Hepatocyte (in vitro differentiated cells): Measurements from ENCODE around the gene HIBCH. TPM values are rescaled to one million over a fixed set of nuclear protein-coding genes. Genes with fewer than 3 reads are reported as not detected.

Experiments
- DNase-seq: peaks from one replicate; pipeline ENCODE4 v3.0.0-alpha.2; 2016; ENCODE audit warnings: low spot score
- H2AFZ ChIP-seq: fragments of 200-600 bp; sonication (generic); 2 replicates; pipeline ENCODE4 v1.6.0; 2016; ENCODE audit warnings: antibody characterized with exemption, mild to moderate bottlenecking
- H3K27ac ChIP-seq: fragments of 200-600 bp; sonication (generic); 2 replicates; pipeline ENCODE4 v1.5.1; 2016; ENCODE audit warnings: mild to moderate bottlenecking
- H3K27me3 ChIP-seq: fragments of 200-600 bp; sonication (generic); 2 replicates; pipeline ENCODE4 v1.6.1; 2016
- H3K36me3 ChIP-seq: fragments of 200-600 bp; sonication (generic); replicated peaks from 2 replicates; pipeline ENCODE4 v1.5.1; 2016; ENCODE audit warnings: low read depth; ENCODE audit not compliant: insufficient read depth
- H3K4me1 ChIP-seq: fragments of 200-600 bp; sonication (generic); 2 replicates; pipeline ENCODE4 v1.5.1; 2016; ENCODE audit warnings: mild to moderate bottlenecking, moderate library complexity; ENCODE audit not compliant: insufficient read depth
- H3K4me2 ChIP-seq: fragments of 200-600 bp; sonication (generic); 2 replicates; pipeline ENCODE4 v1.6.0; 2016
- H3K4me3 ChIP-seq: fragments of 200-600 bp; sonication (generic); 2 replicates; pipeline ENCODE4 v1.5.1; 2016; ENCODE audit warnings: mild to moderate bottlenecking
- H3K79me2 ChIP-seq: fragments of 200-600 bp; sonication (generic); 2 replicates; pipeline ENCODE4 v1.6.0; 2017; ENCODE audit warnings: mild to moderate bottlenecking
- H3K9me2 ChIP-seq: fragments of 200-600 bp; sonication (generic); replicated peaks from 2 replicates; pipeline ENCODE4 v1.6.0; 2017; ENCODE audit warnings: mild to moderate bottlenecking; ENCODE audit not compliant: insufficient read depth
- H3K9me3 ChIP-seq: fragments of 200-600 bp; sonication (generic); 2 replicates; pipeline ENCODE4 v1.5.1; 2016; ENCODE audit warnings: low read depth, mild to moderate bottlenecking
- H4K20me1 ChIP-seq: fragments of 200-600 bp; sonication (generic); 2 replicates; pipeline ENCODE4 v1.6.0; 2016; ENCODE audit warnings: mild to moderate bottlenecking; ENCODE audit not compliant: insufficient read depth, poor library complexity, severe bottlenecking
- CTCF ChIP-seq: fragments of 200-600 bp; sonication (generic); IDR thresholded peaks from 2 replicates; pipeline ENCODE4 v1.5.1; 2016; ENCODE audit warnings: antibody characterized with exemption, mild to moderate bottlenecking; ENCODE audit not compliant: poor library complexity
- EZH2 ChIP-seq: fragments of 200-600 bp; sonication (generic); IDR thresholded peaks from 2 replicates; pipeline ENCODE4 v1.6.1; 2016; ENCODE audit warnings: antibody characterized with exemption, mild to moderate bottlenecking, borderline replicate concordance
- EZH2phosphoT487 ChIP-seq: fragments of 200-600 bp; sonication (generic); IDR thresholded peaks from one replicate; pipeline ENCODE4 v1.6.1; 2018; ENCODE audit warnings: antibody characterized with exemption, mild to moderate bottlenecking, low read depth, moderate library complexity; ENCODE audit not compliant: unreplicated experiment, severe bottlenecking
- WGBS: methylation state at CpG from one replicate; pipeline ENCODE4 v1.1.6; 2016; ENCODE audit warnings: low lambda C conversion rate; ENCODE audit errors: missing lambda C conversion rate; 5-methylcytosine and 5-hydroxymethylcytosine counted together
- polyA plus RNA-seq: library from polyadenylated mRNA; unstranded; fragments of >200 nt; fragmentation: Nextera tagmentation; extraction: Ambion mirVana; gene quantifications from 2 replicates; pipeline ENCODE4 v1.2.1, GENCODE V29; 2016
- total RNA-seq: library from RNA; depleted of rRNA; stranded (reverse); fragments of >200 nt; gene quantifications from 2 replicates; pipeline ENCODE4 v1.2.3, GENCODE V29; 2014

Gene HIBCH
- total and polyA plus RNA-seq, 2 experiments from 2014 or later = 30.9 to 57.0 TPM

GRCh38 chr2:190165491-190165890 is 154.1 kb downstream of the HIBCH start:
- DNase-seq = no peak
- no peak overlapping the region for H3K4me3 ChIP-seq
- no peaks in the 10 kb centered on the region for H3K27me3 ChIP-seq
- H3K4me2 ChIP-seq = no peak overlapping the region
- no peaks in the 10 kb centered on the region for H4K20me1 ChIP-seq
- H3K9me3 ChIP-seq = no peaks in the 10 kb centered on the region
- no peaks in the 10 kb centered on the region for H3K79me2 ChIP-seq
- TF ChIP-seq EZH2phosphoT487 (no peak), CTCF (no peak), EZH2 (no peak)
- no peaks in the 10 kb centered on the region for H3K9me2 ChIP-seq
- no peak overlapping the region for H3K27ac ChIP-seq
- no peaks in the 10 kb centered on the region for H3K36me3 ChIP-seq
- WGBS = 88% methylated on average over 1 of the region's 1 CpG
- H2AFZ ChIP-seq = no peak overlapping the region
- peaks cover 8% of the 10 kb centered on the region for H3K4me1 ChIP-seq

- no peaks in the 10 kb centered on the region for H3K79me2 ChIP-seq
- no peak overlapping the region for H2AFZ ChIP-seq
- no peak for TF ChIP-seq CTCF
- no peak for TF ChIP-seq EZH2
- TF ChIP-seq EZH2phosphoT487 = no peak
- H3K36me3 ChIP-seq = no peaks in the 10 kb centered on the region
- H4K20me1 ChIP-seq = no peaks in the 10 kb centered on the region
- H3K4me3 ChIP-seq = no peak overlapping the region
- WGBS = 92% methylated on average over 11 of the region's 11 CpGs
- DNase-seq = no peak
- H3K4me2 ChIP-seq = no peak overlapping the region
- no peaks in the 10 kb centered on the region for H3K9me3 ChIP-seq
- H3K27ac ChIP-seq = no peak overlapping the region
- H3K27me3 ChIP-seq = no peaks in the 10 kb centered on the region
- no peaks in the 10 kb centered on the region for H3K9me2 ChIP-seq
- no peaks in the 10 kb centered on the region for H3K4me1 ChIP-seq
These were observed 156.8 kb downstream of the HIBCH start for GRCh38 chr2:190162851-190163250.

- TF ChIP-seq EZH2phosphoT487 (no peak), CTCF (no peak), EZH2 (no peak)
- Histone ChIP-seq H3K27ac (no peak overlapping the region), H3K36me3 (no peaks in the 10 kb centered on the region), H3K9me2 (no peaks in the 10 kb centered on the region), H3K4me3 (no peak overlapping the region), H3K4me2 (no peak overlapping the region), H3K9me3 (no peaks in the 10 kb centered on the region), H3K27me3 (no peaks in the 10 kb centered on the region), H2AFZ (no peak overlapping the region), H4K20me1 (no peaks in the 10 kb centered on the region), H3K4me1 (no peaks in the 10 kb centered on the region), H3K79me2 (no peaks in the 10 kb centered on the region)
- DNase-seq = no peak
- WGBS = 78% methylated on average over 3 of the region's 3 CpGs
These were observed 160.2 kb downstream of the HIBCH start for GRCh38 chr2:190159453-190159852.
